Measurements from ENCODE around the gene CEP128.

Gene CEP128

DNA sequence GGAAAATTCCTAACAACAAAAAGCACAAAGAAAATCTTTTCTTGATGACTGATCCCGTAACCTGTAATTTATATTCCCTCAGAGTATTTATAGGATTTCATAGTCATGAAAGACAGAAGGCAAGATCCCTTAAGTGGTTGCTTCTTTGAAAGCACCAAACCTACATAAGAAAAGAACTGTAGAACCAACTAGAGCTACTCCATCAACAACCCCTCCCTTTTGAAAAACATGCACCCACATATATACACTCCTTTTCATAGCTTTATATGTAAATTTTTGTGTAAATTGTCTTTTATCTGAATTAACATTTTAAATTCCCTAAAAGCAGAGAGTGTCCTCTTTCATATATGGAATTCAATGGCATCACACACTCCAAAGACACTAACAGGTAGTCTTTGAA, 215.3 kb downstream of the CEP128 start:
- FAIRE-seq = no peak
- DNase-seq (ENCODE audit: insufficient read length, low spot score) = no peak
- TF ChIP-seq SPI1 (IDR thresholded peaks at IDR 0.05; ENCODE audit: low read depth, low read length) (no peak), POU2F2 (IDR thresholded peaks at IDR 0.05; ENCODE audit: low read depth, low read length) (no peak), POLR2A (IDR thresholded peaks at IDR 0.05; ENCODE audit: low read depth, low read length) (no peak), TAF1 (IDR thresholded peaks at IDR 0.05; ENCODE audit: low read depth, low read length) (no peak), POLR2AphosphoS5 (IDR thresholded peaks at IDR 0.05; ENCODE audit: low read depth, low read length) (no peak), PAX5 (IDR thresholded peaks at IDR 0.05; ENCODE audit: insufficient read depth, low read length, severe bottlenecking) (no peak)

GRCh38 chr14:80718940-80719339, 222.6 kb downstream of the CEP128 start:
- TF ChIP-seq POLR2AphosphoS5 (IDR thresholded peaks at IDR 0.05; ENCODE audit: low read depth, low read length) (no peak), TAF1 (IDR thresholded peaks at IDR 0.05; ENCODE audit: low read depth, low read length) (no peak), PAX5 (IDR thresholded peaks at IDR 0.05; ENCODE audit: insufficient read depth, low read length, severe bottlenecking) (no peak), POU2F2 (IDR thresholded peaks at IDR 0.05; ENCODE audit: low read depth, low read length) (no peak), SPI1 (IDR thresholded peaks at IDR 0.05; ENCODE audit: low read depth, low read length) (no peak), POLR2A (IDR thresholded peaks at IDR 0.05; ENCODE audit: low read depth, low read length) (no peak)
- no peak for DNase-seq (ENCODE audit: insufficient read length, low spot score)
- FAIRE-seq = no peak

GRCh38 chr14:80714474-80714873, 227.1 kb downstream of the CEP128 start:
- no peak for DNase-seq (ENCODE audit: insufficient read length, low spot score)
- no peak for FAIRE-seq
- TF ChIP-seq SPI1 (IDR thresholded peaks at IDR 0.05; ENCODE audit: low read depth, low read length) = no peak
- no peak for TF ChIP-seq POLR2A (IDR thresholded peaks at IDR 0.05; ENCODE audit: low read depth, low read length)
- no peak for TF ChIP-seq POLR2AphosphoS5 (IDR thresholded peaks at IDR 0.05; ENCODE audit: low read depth, low read length)
- no peak for TF ChIP-seq POU2F2 (IDR thresholded peaks at IDR 0.05; ENCODE audit: low read depth, low read length)
- TF ChIP-seq PAX5 (IDR thresholded peaks at IDR 0.05; ENCODE audit: insufficient read depth, low read length, severe bottlenecking) = no peak
- no peak for TF ChIP-seq TAF1 (IDR thresholded peaks at IDR 0.05; ENCODE audit: low read depth, low read length)

- FAIRE-seq (no peak), DNase-seq (ENCODE audit: insufficient read length, low spot score) (no peak)
- TF ChIP-seq PAX5 (IDR thresholded peaks at IDR 0.05; ENCODE audit: insufficient read depth, low read length, severe bottlenecking) (no peak), TAF1 (IDR thresholded peaks at IDR 0.05; ENCODE audit: low read depth, low read length) (no peak), POU2F2 (IDR thresholded peaks at IDR 0.05; ENCODE audit: low read depth, low read length) (no peak), SPI1 (IDR thresholded peaks at IDR 0.05; ENCODE audit: low read depth, low read length) (no peak), POLR2A (IDR thresholded peaks at IDR 0.05; ENCODE audit: low read depth, low read length) (no peak), POLR2AphosphoS5 (IDR thresholded peaks at IDR 0.05; ENCODE audit: low read depth, low read length) (no peak)
Measured at GRCh38 chr14:80713076-80713850, 228.3 kb downstream of the CEP128 start.

GRCh38 chr14:80705241-80705980, 236.1 kb downstream of the CEP128 start:
- TF ChIP-seq POLR2A (IDR thresholded peaks at IDR 0.05; ENCODE audit: low read depth, low read length) = no peak
- TF ChIP-seq SPI1 (IDR thresholded peaks at IDR 0.05; ENCODE audit: low read depth, low read length) = no peak
- no peak for TF ChIP-seq TAF1 (IDR thresholded peaks at IDR 0.05; ENCODE audit: low read depth, low read length)
- no peak for TF ChIP-seq POU2F2 (IDR thresholded peaks at IDR 0.05; ENCODE audit: low read depth, low read length)
- no peak for TF ChIP-seq PAX5 (IDR thresholded peaks at IDR 0.05; ENCODE audit: insufficient read depth, low read length, severe bottlenecking)
- TF ChIP-seq POLR2AphosphoS5 (IDR thresholded peaks at IDR 0.05; ENCODE audit: low read depth, low read length) = no peak
- DNase-seq (ENCODE audit: insufficient read length, low spot score) (no peak), FAIRE-seq (no peak)

DNA sequence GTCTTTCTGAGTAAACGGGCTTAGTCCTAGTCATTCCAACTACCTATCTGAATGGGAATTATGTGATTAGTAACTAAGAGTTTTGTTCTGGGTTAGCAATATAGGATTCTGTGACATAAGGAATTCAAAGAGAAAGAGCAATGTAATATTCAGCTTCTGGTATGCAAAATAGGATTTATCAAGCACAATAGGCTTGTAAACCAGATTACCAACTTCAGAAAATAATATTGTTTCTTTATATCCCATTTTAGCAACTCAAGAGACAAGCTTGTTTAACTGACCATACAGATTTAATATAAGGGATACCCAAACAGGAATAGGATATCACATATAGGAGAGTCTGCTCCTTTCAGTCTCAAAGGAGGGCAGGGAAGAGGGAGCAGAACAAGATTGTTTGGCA, 240.9 kb downstream of the CEP128 start:
- FAIRE-seq (no peak), DNase-seq (ENCODE audit: insufficient read length, low spot score) (no peak)
- TF ChIP-seq POU2F2 (IDR thresholded peaks at IDR 0.05; ENCODE audit: low read depth, low read length) (no peak), POLR2A (IDR thresholded peaks at IDR 0.05; ENCODE audit: low read depth, low read length) (no peak), PAX5 (IDR thresholded peaks at IDR 0.05; ENCODE audit: insufficient read depth, low read length, severe bottlenecking) (no peak), POLR2AphosphoS5 (IDR thresholded peaks at IDR 0.05; ENCODE audit: low read depth, low read length) (no peak), SPI1 (IDR thresholded peaks at IDR 0.05; ENCODE audit: low read depth, low read length) (no peak), TAF1 (IDR thresholded peaks at IDR 0.05; ENCODE audit: low read depth, low read length) (no peak)

DNA sequence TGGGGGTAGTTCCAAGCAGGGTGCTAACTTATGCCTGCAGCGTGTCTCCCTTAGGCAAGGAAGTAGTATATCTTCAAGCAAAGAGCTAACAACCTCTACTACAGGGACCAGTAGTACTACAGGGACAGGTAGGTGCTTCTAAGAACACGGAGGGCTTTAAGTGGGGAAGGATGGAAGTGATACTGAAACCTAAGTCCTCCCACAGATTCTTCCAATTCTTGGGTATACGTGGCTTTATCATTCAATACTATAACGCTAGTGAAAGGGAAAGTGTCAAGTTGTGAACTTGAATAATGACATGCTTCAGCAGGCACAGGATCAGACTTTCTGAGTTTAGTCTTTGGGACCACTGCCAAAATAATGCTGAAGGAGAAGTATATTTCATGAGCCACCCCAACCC, 241.7 kb downstream of the CEP128 start:
- DNase-seq (ENCODE audit: insufficient read length, low spot score) = no peak
- peak; percentile 69 for FAIRE-seq
- TF ChIP-seq TAF1 (IDR thresholded peaks at IDR 0.05; ENCODE audit: low read depth, low read length) (no peak), SPI1 (IDR thresholded peaks at IDR 0.05; ENCODE audit: low read depth, low read length) (peak; percentile 32; the same call in 1 of the 2 replicates), POU2F2 (IDR thresholded peaks at IDR 0.05; ENCODE audit: low read depth, low read length) (no peak), POLR2A (IDR thresholded peaks at IDR 0.05; ENCODE audit: low read depth, low read length) (no peak)

DNA sequence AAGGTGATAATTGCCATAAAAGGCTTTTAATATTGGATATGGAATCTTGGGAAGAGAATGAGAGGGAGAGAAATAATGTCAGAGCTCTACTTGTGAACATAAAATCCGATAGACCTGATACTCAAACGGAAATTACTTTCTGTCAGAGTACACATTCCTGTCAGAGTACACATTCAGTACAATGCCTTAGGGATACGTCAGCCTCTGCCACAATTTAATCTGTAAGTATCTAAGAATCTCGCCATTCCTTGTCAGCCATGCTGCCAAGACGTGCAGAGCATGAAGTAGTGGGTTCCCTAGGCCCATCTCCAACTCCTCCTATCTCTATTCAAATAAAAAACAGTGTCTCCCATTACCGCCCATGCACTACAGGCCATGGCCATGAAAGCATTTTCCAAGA, 242.6 kb downstream of the CEP128 start:
- no peak for TF ChIP-seq POU2F2 (IDR thresholded peaks at IDR 0.05; ENCODE audit: low read depth, low read length)
- FAIRE-seq = no peak
- no peak for DNase-seq (ENCODE audit: insufficient read length, low spot score)

- FAIRE-seq (no peak), DNase-seq (ENCODE audit: insufficient read length, low spot score) (no peak)
- TF ChIP-seq POLR2AphosphoS5 (IDR thresholded peaks at IDR 0.05; ENCODE audit: low read depth, low read length) (no peak), POLR2A (IDR thresholded peaks at IDR 0.05; ENCODE audit: low read depth, low read length) (no peak)
Measured at GRCh38 chr14:80695869-80696268, 245.7 kb downstream of the CEP128 start.

GRCh38 chr14:80692903-80693302, 248.6 kb downstream of the CEP128 start:
- TF ChIP-seq POLR2A (IDR thresholded peaks at IDR 0.05; ENCODE audit: low read depth, low read length) (no peak), SPI1 (IDR thresholded peaks at IDR 0.05; ENCODE audit: low read depth, low read length) (no peak), TAF1 (IDR thresholded peaks at IDR 0.05; ENCODE audit: low read depth, low read length) (no peak), POU2F2 (IDR thresholded peaks at IDR 0.05; ENCODE audit: low read depth, low read length) (no peak), POLR2AphosphoS5 (IDR thresholded peaks at IDR 0.05; ENCODE audit: low read depth, low read length) (no peak)
- FAIRE-seq (no peak), DNase-seq (ENCODE audit: insufficient read length, low spot score) (no peak)
